Liver (tissue), 9 donors: ENCODE data around the gene DNAL1. TPM values are rescaled to one million over a fixed set of nuclear protein-coding genes. Genes with fewer than 3 reads are reported as not detected.
A peak's percentile ranks its signal among the peaks of the same experiment; 100 is the strongest.

Source experiments
- DNase-seq: peaks from one replicate; pipeline ENCODE4 v3.0.0-alpha.2; 2017; ENCODE audit warnings: low spot score
- H3K27ac ChIP-seq, 2 donors: one replicate each; pipeline ENCODE4 v1.7.0; 2013; ENCODE audit warnings: inconsistent platforms in 2 of 2, low read length in 2 of 2, control low read depth in 1 of 2, low read depth in 1 of 2, mild to moderate bottlenecking in 1 of 2
- H3K27me3 ChIP-seq, 4 donors: one replicate each; pipeline versions ENCODE4 v1.6.1 to v1.7.0; 2013; ENCODE audit warnings: low read length in 3 of 4, inconsistent platforms in 1 of 4, mild to moderate bottlenecking in 1 of 4, moderate library complexity in 1 of 4; ENCODE audit not compliant: control insufficient read depth in 4 of 4, insufficient read depth in 4 of 4
- H3K36me3 ChIP-seq, 4 donors: one replicate each; pipeline versions ENCODE4 v1.6.1 to v1.7.0; 2013; ENCODE audit warnings: low read length in 3 of 4, mild to moderate bottlenecking in 3 of 4, low read depth in 1 of 4, moderate library complexity in 1 of 4; ENCODE audit not compliant: control insufficient read depth in 4 of 4, insufficient read depth in 3 of 4
- H3K4me1 ChIP-seq, 4 donors: one replicate each; pipeline versions ENCODE4 v1.6.1 to v1.7.0; 2013; ENCODE audit warnings: low read length in 3 of 4, mild to moderate bottlenecking in 3 of 4, moderate library complexity in 1 of 4; ENCODE audit not compliant: control insufficient read depth in 4 of 4, insufficient read depth in 4 of 4
- H3K4me3 ChIP-seq, 3 donors: one replicate each; pipeline versions ENCODE4 v1.6.1 to v1.7.0; 2013; ENCODE audit warnings: low read length in 3 of 3, control low read depth in 1 of 3, low read depth in 1 of 3, mild to moderate bottlenecking in 1 of 3
- H3K9ac ChIP-seq, 2 donors: one replicate each; pipeline ENCODE4 v1.7.0; 2013; ENCODE audit warnings: low read length in 2 of 2, mild to moderate bottlenecking in 2 of 2, moderate library complexity in 2 of 2, control low read depth in 1 of 2, low read depth in 1 of 2
- H3K9me3 ChIP-seq, 4 donors: one replicate each; pipeline versions ENCODE4 v1.6.1 to v1.7.0; 2013; ENCODE audit warnings: low read length in 3 of 4; ENCODE audit not compliant: control insufficient read depth in 4 of 4
- EGR1 ChIP-seq, 2 donors: IDR thresholded peaks; 2 replicates each; pipeline ENCODE4 v1.6.1; 2016 to 2018; ENCODE audit warnings: antibody characterized with exemption in 2 of 2, low read depth in 2 of 2
- FOXA2 ChIP-seq: IDR thresholded peaks from 2 replicates; pipeline ENCODE4 v1.6.1; 2016; ENCODE audit warnings: antibody characterized with exemption
- HNF4A ChIP-seq, 2 donors: conservative IDR thresholded peaks; 2 replicates each; pipeline ENCODE4 v1.6.1; 2016; ENCODE audit warnings: antibody characterized with exemption in 2 of 2, mild to moderate bottlenecking in 2 of 2
- JUND ChIP-seq, 2 donors: IDR thresholded peaks; 2 replicates each; pipeline ENCODE4 v1.6.1; 2016; ENCODE audit warnings: antibody characterized with exemption in 2 of 2
- RAD21 ChIP-seq, 2 donors: IDR thresholded peaks; 2 replicates each; pipeline ENCODE4 v1.6.1; 2016; ENCODE audit warnings: antibody characterized with exemption in 2 of 2, mild to moderate bottlenecking in 2 of 2
- RXRA ChIP-seq, 2 donors: IDR thresholded peaks; 2 replicates each; pipeline ENCODE4 v1.6.1; 2017 to 2018; ENCODE audit warnings: antibody characterized with exemption in 2 of 2, mild to moderate bottlenecking in 1 of 2
- TAF1 ChIP-seq: conservative IDR thresholded peaks from 2 replicates; pipeline ENCODE4 v1.6.1; 2016; ENCODE audit warnings: antibody characterized with exemption, mild to moderate bottlenecking
- YY1 ChIP-seq: IDR thresholded peaks from 2 replicates; pipeline ENCODE4 v1.6.1; 2016; ENCODE audit warnings: antibody characterized with exemption, mild to moderate bottlenecking
- WGBS: extraction: QIAGEN DNeasy Blood & Tissue Kit; methylation state at CpG from one replicate; pipeline ENCODE4 v1.1.7; 2013; 5-methylcytosine and 5-hydroxymethylcytosine counted together
- polyA plus RNA-seq, 2 donors: library from polyadenylated mRNA; stranded (reverse) in 1 of 2; unstranded in 1 of 2; fragments of 200-250 nt in 1 of 2; fragments of >200 nt in 1 of 2; fragmentation: Nextera tagmentation in 1 of 2; extraction: Ambion mirVana in 1 of 2; gene quantifications; one replicate each; pipeline versions ENCODE4 v1.2.1 to v1.2.3, GENCODE V29; 2013 to 2015
- total RNA-seq, 2 donors: library from RNA; depleted of rRNA; stranded (reverse); fragments of >200 nt; gene quantifications; one replicate each; pipeline ENCODE4 v1.2.3, GENCODE V29; 2014
- TF ChIP-seq, protein P1 (sequence below): fragments of 150-350 bp; IDR thresholded peaks from 2 replicates; pipeline ENCODE4 v1.5.1; 2017; ENCODE audit warnings: improper control_type of control experiment, low read depth, low read length; ENCODE audit not compliant: missing input control
- TF ChIP-seq, protein P2 (sequence below): IDR thresholded peaks from 2 replicates; pipeline ENCODE4 v1.6.1; 2016; ENCODE audit warnings: antibody characterized with exemption
- TF ChIP-seq, protein P3 (sequence below): IDR thresholded peaks from 2 replicates; pipeline ENCODE4 v1.6.1; 2016; ENCODE audit warnings: antibody characterized with exemption
- donor health status: healthy.
- donor health status: healthy.
- donor health status: healthy.
- donor health status: healthy.
- donor health status: healthy.

DNAL1 gene
- total and polyA plus RNA-seq, 4 donors = 1.9 to 3.4 (median 2.4) TPM

DNA sequence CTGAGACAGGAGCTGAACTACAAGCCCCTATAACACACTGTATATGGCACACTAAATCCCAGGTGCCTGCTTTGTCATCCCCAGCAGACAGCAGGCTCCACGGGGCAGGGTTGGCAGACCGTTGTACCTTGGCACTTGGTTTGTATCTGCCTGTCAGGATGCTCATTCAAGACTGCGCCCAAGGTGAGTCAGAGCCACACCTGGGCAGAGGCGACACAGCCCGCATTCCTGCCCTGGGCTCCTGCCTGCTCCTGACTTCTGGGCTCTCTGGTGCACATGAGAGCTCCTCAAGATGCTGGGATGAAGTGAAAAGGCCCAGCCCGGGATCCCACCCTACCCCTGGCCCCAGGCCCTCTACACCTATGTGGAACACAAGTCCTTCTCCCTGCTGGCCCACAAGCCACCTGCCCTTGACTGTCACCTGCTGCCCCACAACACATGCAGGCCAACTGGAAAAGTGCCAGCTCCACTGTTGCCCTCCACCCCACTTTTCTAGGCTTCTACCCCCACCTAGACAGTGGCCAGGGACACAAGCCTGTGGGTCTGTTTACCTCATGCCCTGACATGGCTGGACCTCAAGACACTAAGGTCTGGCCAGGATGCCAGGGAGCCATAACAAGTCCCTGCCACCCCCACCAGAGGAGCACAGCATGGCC lies 100.2 kb downstream of the DNAL1 start (continued):
- TF ChIP-seq, protein P1, sequence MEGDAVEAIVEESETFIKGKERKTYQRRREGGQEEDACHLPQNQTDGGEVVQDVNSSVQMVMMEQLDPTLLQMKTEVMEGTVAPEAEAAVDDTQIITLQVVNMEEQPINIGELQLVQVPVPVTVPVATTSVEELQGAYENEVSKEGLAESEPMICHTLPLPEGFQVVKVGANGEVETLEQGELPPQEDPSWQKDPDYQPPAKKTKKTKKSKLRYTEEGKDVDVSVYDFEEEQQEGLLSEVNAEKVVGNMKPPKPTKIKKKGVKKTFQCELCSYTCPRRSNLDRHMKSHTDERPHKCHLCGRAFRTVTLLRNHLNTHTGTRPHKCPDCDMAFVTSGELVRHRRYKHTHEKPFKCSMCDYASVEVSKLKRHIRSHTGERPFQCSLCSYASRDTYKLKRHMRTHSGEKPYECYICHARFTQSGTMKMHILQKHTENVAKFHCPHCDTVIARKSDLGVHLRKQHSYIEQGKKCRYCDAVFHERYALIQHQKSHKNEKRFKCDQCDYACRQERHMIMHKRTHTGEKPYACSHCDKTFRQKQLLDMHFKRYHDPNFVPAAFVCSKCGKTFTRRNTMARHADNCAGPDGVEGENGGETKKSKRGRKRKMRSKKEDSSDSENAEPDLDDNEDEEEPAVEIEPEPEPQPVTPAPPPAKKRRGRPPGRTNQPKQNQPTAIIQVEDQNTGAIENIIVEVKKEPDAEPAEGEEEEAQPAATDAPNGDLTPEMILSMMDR = no peak
- no peak for TF ChIP-seq RAD21 (IDR thresholded peaks at IDR 0.05)

DNA sequence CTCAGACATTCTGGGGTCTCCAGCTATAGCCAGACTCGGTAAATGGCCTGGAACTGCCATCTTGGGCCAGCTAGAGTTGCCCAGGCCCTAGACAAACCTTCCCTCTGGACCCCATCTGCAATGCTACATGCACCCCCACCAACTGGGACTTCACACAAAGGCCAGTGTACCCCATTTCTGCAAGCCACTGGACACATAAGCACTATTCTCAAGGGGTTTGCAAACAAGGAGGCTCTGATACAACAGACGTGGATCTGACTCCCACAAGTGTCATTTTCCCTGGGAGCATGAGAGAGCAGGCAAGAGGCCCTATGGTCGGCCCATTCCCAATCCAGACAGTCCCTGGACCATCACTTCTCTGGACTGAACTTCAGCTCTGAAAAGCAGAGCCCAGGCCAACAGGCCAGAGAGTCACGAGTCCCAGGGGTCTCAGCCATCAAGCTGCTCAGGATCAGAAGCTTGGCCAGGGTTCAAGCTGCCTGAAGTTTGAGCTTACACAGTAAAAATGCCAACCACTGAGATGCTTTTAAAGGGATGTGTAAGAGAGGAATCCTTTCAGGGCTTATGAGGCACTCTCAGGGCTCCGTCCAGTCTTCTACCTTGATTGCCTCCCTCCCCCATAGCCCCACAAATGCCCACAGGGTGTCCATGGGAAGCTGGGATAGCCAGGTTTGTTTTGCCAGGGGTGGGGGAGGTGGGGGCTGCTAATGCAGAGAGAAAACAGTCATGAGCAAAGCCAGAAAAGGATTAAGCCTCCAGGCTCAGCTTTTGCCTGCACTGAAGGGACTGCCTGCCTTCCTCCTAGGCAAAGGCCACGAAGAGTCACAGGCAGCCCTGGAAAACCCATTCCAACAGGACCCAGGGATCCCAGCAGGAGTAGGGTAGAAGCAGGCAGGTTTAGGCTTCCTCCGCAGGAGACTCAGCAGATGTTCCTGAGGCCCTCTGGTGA lies 101.1 kb downstream of the DNAL1 start:
- Histone ChIP-seq H3K4me3 (no peak overlapping the region), H3K36me3 (no peaks in the 10 kb centered on the region), H3K27me3 (no peaks in the 10 kb centered on the region), H3K9ac (no peak overlapping the region), H3K27ac (no peak overlapping the region), H3K9me3 (no peaks in the 10 kb centered on the region), H3K4me1 (peaks cover 28 to 91% (median 83%) of the 10 kb centered on the region in 4 donors)
- 81% methylated on average over 7 of the region's 7 CpGs for WGBS
- no peak for DNase-seq
- no peak for TF ChIP-seq HNF4A (conservative IDR thresholded peaks at IDR 0.05)
- no peak for TF ChIP-seq FOXA2
- TF ChIP-seq EGR1 (IDR thresholded peaks at IDR 0.05; ENCODE audit: low read depth in 2 of 2) = no peak
- no peak for TF ChIP-seq TAF1
- TF ChIP-seq JUND (IDR thresholded peaks at IDR 0.05) = no peak
- no peak for TF ChIP-seq YY1
- no peak for TF ChIP-seq RXRA (IDR thresholded peaks at IDR 0.05)
- TF ChIP-seq, protein P2, sequence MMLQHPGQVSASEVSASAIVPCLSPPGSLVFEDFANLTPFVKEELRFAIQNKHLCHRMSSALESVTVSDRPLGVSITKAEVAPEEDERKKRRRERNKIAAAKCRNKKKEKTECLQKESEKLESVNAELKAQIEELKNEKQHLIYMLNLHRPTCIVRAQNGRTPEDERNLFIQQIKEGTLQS = no peak

DNA sequence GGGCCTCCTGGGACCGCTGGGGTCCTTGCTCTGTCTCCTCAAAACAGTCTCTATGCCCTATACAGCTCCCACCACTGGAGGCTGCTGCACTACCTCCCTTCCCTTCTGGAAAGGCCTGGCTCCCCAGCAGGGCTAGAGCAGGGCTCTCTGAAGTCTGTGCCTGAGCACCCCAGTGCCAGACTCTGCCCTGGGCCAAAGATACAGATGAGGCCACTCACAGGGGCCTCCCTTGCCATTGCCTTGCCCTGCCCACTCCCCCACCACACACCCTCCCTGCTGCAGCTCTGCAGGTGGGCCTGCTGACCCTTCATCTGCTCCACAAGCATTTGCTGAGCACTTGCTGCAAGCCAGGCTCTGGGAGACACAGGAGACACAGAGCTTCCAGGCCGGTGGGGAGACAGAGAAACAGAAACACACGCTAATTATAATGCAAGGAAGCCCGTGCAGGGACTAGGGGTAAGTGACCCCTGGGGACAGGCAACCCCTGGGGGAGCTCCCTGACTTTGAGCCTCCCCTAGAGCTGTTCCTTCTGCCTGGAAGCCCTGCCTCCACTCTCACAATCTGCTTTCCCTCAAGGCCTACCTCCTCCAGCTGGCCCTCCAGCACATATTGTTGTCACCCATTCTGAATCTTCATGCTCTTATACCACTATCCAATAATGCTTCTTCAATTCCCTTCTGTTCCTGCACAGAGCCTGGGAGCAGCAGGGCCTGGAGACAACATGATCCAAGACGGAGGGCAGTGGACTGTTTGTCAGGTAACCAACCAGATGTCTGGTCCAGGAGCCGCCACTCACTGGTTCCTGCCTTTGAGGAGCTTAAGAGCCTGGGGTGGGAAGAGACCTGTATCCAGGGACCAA lies 102.0 kb downstream of the DNAL1 start:
- Histone ChIP-seq H3K9ac (no peak overlapping the region), H3K27ac (no peak overlapping the region), H3K36me3 (no peaks in the 10 kb centered on the region), H3K4me1 (peaks cover 28 to 90% (median 79%) of the 10 kb centered on the region in 4 donors), H3K9me3 (no peaks in the 10 kb centered on the region), H3K4me3 (no peak overlapping the region), H3K27me3 (no peaks in the 10 kb centered on the region)
- WGBS = 73% methylated on average over 6 of the region's 6 CpGs
- no peak for DNase-seq
- peak; percentile 12 to 17 for TF ChIP-seq RAD21 (IDR thresholded peaks at IDR 0.05)
- TF ChIP-seq, protein P3, sequence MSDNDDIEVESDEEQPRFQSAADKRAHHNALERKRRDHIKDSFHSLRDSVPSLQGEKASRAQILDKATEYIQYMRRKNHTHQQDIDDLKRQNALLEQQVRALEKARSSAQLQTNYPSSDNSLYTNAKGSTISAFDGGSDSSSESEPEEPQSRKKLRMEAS = no peak
- no peak for TF ChIP-seq EGR1 (IDR thresholded peaks at IDR 0.05; ENCODE audit: low read depth in 2 of 2)
